Measurements from ENCODE around the gene CNTN5.

CNTN5 gene

DNA sequence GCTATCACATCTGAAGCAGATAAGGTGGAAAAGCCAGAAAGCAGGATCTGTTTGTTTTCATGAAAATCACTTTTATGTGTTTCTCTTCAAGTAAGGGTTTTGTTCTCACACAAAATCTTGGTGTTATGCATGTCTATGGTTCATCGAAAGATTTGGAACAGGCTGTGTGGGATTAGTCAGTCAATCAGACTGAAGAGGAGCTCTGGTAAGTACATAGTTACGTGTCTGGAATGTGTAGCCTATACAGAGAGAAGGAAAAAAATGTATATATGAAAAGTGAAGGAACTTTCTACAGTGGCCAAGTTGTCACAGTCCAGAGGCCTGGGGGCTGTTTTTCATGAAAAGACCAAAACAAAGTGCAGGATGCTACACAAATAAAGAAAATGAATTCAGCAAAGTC lies 156.7 kb downstream of the CNTN5 start:
- TF ChIP-seq EP300 (IDR thresholded peaks at IDR 0.05; ENCODE audit: borderline replicate concordance), result no peak
- TF ChIP-seq EGR1 (IDR thresholded peaks at IDR 0.05), result no peak
- TF ChIP-seq, protein P1, sequence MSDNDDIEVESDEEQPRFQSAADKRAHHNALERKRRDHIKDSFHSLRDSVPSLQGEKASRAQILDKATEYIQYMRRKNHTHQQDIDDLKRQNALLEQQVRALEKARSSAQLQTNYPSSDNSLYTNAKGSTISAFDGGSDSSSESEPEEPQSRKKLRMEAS (IDR thresholded peaks at IDR 0.05), result no peak
- TF ChIP-seq NFIC (IDR thresholded peaks at IDR 0.05), result no peak
- no peak for TF ChIP-seq TEAD4 (IDR thresholded peaks at IDR 0.05)
- TF ChIP-seq TAF1 (IDR thresholded peaks at IDR 0.05; ENCODE audit: low read depth), result no peak

DNA sequence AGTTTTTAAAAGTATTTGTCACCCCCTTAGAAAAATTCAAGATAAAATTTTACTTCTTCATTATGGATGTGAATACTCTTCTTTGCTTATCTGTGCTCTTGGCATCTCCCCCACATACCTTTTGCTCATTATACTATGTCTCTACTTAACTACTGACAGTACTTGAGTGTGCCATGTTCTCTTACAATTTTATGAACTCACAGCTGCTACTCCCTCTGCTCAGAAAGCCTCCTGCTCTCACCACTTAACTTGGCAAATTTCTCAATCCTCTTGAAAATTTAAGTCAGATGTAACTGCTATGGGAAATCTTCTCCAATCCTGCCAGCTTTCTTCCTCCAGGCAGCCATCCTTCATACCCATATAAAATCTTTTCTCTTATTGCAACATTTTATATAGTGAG lies 163.4 kb downstream of the CNTN5 start:
- TF ChIP-seq TCF12 (IDR thresholded peaks at IDR 0.05; ENCODE audit: low read depth), result no peak
- no peak for TF ChIP-seq TEAD4 (IDR thresholded peaks at IDR 0.05)

DNA sequence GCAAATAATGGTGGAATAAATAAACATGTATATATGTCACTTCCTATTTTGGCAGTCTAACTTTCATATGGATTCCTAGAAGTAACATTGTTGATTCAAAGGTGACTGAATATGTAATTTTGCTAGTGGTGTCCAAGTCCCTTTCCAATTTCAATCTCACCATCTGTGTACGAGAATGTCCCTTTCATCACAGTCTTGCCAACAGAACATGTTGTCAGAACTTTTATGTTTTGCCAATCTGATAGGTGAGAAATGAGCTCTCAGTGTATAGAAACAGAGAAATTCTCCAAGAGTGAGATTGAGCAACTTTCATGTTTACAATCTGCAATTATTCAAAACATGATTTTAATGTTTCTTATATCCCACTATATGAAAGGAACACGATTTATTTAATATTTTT lies 167.5 kb downstream of the CNTN5 start:
- TF ChIP-seq, protein P2, sequence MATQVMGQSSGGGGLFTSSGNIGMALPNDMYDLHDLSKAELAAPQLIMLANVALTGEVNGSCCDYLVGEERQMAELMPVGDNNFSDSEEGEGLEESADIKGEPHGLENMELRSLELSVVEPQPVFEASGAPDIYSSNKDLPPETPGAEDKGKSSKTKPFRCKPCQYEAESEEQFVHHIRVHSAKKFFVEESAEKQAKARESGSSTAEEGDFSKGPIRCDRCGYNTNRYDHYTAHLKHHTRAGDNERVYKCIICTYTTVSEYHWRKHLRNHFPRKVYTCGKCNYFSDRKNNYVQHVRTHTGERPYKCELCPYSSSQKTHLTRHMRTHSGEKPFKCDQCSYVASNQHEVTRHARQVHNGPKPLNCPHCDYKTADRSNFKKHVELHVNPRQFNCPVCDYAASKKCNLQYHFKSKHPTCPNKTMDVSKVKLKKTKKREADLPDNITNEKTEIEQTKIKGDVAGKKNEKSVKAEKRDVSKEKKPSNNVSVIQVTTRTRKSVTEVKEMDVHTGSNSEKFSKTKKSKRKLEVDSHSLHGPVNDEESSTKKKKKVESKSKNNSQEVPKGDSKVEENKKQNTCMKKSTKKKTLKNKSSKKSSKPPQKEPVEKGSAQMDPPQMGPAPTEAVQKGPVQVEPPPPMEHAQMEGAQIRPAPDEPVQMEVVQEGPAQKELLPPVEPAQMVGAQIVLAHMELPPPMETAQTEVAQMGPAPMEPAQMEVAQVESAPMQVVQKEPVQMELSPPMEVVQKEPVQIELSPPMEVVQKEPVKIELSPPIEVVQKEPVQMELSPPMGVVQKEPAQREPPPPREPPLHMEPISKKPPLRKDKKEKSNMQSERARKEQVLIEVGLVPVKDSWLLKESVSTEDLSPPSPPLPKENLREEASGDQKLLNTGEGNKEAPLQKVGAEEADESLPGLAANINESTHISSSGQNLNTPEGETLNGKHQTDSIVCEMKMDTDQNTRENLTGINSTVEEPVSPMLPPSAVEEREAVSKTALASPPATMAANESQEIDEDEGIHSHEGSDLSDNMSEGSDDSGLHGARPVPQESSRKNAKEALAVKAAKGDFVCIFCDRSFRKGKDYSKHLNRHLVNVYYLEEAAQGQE (IDR thresholded peaks at IDR 0.05; ENCODE audit: low read depth), result no peak
- TF ChIP-seq RAD21 (IDR thresholded peaks at IDR 0.05; ENCODE audit: low read depth), result no peak
- TF ChIP-seq, protein P3, sequence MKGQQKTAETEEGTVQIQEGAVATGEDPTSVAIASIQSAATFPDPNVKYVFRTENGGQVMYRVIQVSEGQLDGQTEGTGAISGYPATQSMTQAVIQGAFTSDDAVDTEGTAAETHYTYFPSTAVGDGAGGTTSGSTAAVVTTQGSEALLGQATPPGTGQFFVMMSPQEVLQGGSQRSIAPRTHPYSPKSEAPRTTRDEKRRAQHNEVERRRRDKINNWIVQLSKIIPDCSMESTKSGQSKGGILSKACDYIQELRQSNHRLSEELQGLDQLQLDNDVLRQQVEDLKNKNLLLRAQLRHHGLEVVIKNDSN (IDR thresholded peaks at IDR 0.05), result no peak
- TF ChIP-seq CREB1 (IDR thresholded peaks at IDR 0.05; ENCODE audit: low read depth), result no peak
- no peak for TF ChIP-seq YY1 (IDR thresholded peaks at IDR 0.05; ENCODE audit: low read depth)
- TF ChIP-seq NFIC (IDR thresholded peaks at IDR 0.05), result no peak
- TF ChIP-seq EP300 (IDR thresholded peaks at IDR 0.05; ENCODE audit: borderline replicate concordance), result no peak
- no peak for TF ChIP-seq TAF1 (IDR thresholded peaks at IDR 0.05; ENCODE audit: low read depth)
- no peak for TF ChIP-seq FOXM1 (IDR thresholded peaks at IDR 0.05; ENCODE audit: borderline replicate concordance, low read depth)
- TF ChIP-seq TCF12 (IDR thresholded peaks at IDR 0.05; ENCODE audit: low read depth), result no peak
- TF ChIP-seq CEBPB (IDR thresholded peaks at IDR 0.05), result no peak
- TF ChIP-seq, protein P1 (IDR thresholded peaks at IDR 0.05), result no peak

DNA sequence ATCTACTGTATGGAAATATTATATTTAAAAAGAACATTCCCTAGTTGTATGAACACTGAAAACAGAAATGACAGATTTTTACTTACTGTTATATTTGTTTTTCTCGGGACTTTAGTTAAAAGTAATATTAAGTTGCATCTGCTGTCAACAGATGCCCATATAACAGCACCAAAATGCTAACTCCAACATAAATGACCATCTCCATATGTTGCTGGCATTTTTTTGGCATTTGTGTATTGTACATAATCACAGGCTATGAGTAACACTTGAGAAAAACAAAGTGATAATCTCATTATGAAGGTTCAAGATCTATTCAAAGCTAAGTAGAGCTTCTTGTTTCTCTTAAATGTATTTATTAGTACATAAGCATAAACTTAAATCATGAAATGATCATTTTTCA lies 172.0 kb downstream of the CNTN5 start:
- TF ChIP-seq NFIC (IDR thresholded peaks at IDR 0.05) (no peak), EP300 (IDR thresholded peaks at IDR 0.05; ENCODE audit: borderline replicate concordance) (no peak), ZBTB7A (IDR thresholded peaks at IDR 0.05; ENCODE audit: low read depth) (no peak), TAF1 (IDR thresholded peaks at IDR 0.05; ENCODE audit: low read depth) (no peak), EGR1 (IDR thresholded peaks at IDR 0.05) (no peak), TCF12 (IDR thresholded peaks at IDR 0.05; ENCODE audit: low read depth) (no peak), YY1 (IDR thresholded peaks at IDR 0.05; ENCODE audit: low read depth) (no peak), TEAD4 (IDR thresholded peaks at IDR 0.05) (no peak), CEBPB (IDR thresholded peaks at IDR 0.05) (no peak), FOXM1 (IDR thresholded peaks at IDR 0.05; ENCODE audit: borderline replicate concordance, low read depth) (no peak), CREB1 (IDR thresholded peaks at IDR 0.05; ENCODE audit: low read depth) (no peak)
- TF ChIP-seq, protein P1 (IDR thresholded peaks at IDR 0.05), result no peak
- TF ChIP-seq, protein P3 (IDR thresholded peaks at IDR 0.05), result no peak
- TF ChIP-seq, protein P2 (IDR thresholded peaks at IDR 0.05; ENCODE audit: low read depth), result no peak

DNA sequence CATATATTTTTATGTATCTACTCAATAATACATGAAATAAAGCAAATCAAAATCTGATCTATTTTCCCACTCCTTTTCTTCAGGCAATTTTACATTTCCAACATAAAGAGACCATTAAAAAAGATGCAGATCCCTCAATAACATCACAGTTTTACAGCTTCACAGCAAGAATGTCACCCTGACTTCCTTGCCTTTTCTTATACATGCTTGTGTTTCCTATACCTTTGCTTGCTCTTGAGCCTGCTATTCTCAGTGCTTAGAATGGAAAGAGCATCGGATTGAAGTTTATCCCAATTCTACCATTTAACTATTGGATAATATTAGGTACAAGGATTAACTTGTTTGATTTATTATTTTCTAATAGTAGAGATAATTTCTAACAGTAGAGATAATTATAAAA lies 176.7 kb downstream of the CNTN5 start:
- TF ChIP-seq YY1 (IDR thresholded peaks at IDR 0.05; ENCODE audit: low read depth) (no peak), CREB1 (IDR thresholded peaks at IDR 0.05; ENCODE audit: low read depth) (no peak), ZBTB7A (IDR thresholded peaks at IDR 0.05; ENCODE audit: low read depth) (no peak), EGR1 (IDR thresholded peaks at IDR 0.05) (no peak), FOXM1 (IDR thresholded peaks at IDR 0.05; ENCODE audit: borderline replicate concordance, low read depth) (no peak), RAD21 (IDR thresholded peaks at IDR 0.05; ENCODE audit: low read depth) (no peak), TAF1 (IDR thresholded peaks at IDR 0.05; ENCODE audit: low read depth) (no peak), TEAD4 (IDR thresholded peaks at IDR 0.05) (no peak), NFIC (IDR thresholded peaks at IDR 0.05) (no peak), EP300 (IDR thresholded peaks at IDR 0.05; ENCODE audit: borderline replicate concordance) (no peak), TCF12 (IDR thresholded peaks at IDR 0.05; ENCODE audit: low read depth) (no peak), CEBPB (IDR thresholded peaks at IDR 0.05) (no peak)
- TF ChIP-seq, protein P3 (IDR thresholded peaks at IDR 0.05), result no peak
- TF ChIP-seq, protein P1 (IDR thresholded peaks at IDR 0.05), result no peak
- TF ChIP-seq, protein P2 (IDR thresholded peaks at IDR 0.05; ENCODE audit: low read depth), result no peak

Data from Ishikawa (cell line).